Measurements from ENCODE around the gene LRMDA. TPM values are rescaled to one million over a fixed set of nuclear protein-coding genes. Genes with fewer than 3 reads are reported as not detected.

Gene LRMDA
- total RNA-seq, 2 experiments from 2014 or later = not detected

- H3K27me3 ChIP-seq (ENCODE audit: control insufficient read depth in 1 of 2, insufficient read depth in 2 of 2, low read length in 2 of 2) = no peaks in the 10 kb centered on the region
- Mint-ChIP-seq H3K27ac (no peak overlapping the region), H3K4me1 (ENCODE audit: low read depth) (no peaks in the 10 kb centered on the region), H3K36me3 (ENCODE audit: low read depth) (no peaks in the 10 kb centered on the region), H3K4me3 (no peak overlapping the region), H3K27me3 (no peaks in the 10 kb centered on the region), H3K9me3 (peaks cover 15% of the 10 kb centered on the region)
- no peaks in the 10 kb centered on the region for H3K36me3 ChIP-seq (ENCODE audit: insufficient read depth, low read length)
- DNase-seq (no peak), ATAC-seq (ENCODE audit: poor library complexity) (no peak)
- intact Hi-C loops (cut with DNase I, micrococcal nuclease) = no loop called here
- H3K9me3 ChIP-seq (ENCODE audit: control insufficient read depth in 1 of 2, insufficient read depth in 1 of 2, low read length in 2 of 2) = no peaks in the 10 kb centered on the region
- ChIA-PET CTCF (no interaction called here), POLR2A (no interaction called here)
- H3K4me3 ChIP-seq (ENCODE audit: low read length) = no peak overlapping the region
- H3K4me1 ChIP-seq (ENCODE audit: insufficient read depth, low read length) = no peaks in the 10 kb centered on the region
- H3K27ac ChIP-seq (ENCODE audit: low read depth in 1 of 2, low read length in 2 of 2) = no peak overlapping the region
- no peak for TF ChIP-seq CTCF (IDR thresholded peaks at IDR 0.05)
These were observed 1060.6 kb downstream of the LRMDA start for GRCh38 chr10:76492026-76492425.

GRCh38 chr10:76492678-76493472 lies 1061.5 kb downstream of the LRMDA start:
- no peak overlapping the region for H3K4me3 ChIP-seq (ENCODE audit: low read length)
- no peaks in the 10 kb centered on the region for H3K36me3 ChIP-seq (ENCODE audit: insufficient read depth, low read length)
- DNase-seq (no peak), ATAC-seq (ENCODE audit: poor library complexity) (no peak)
- no peak overlapping the region for H3K27ac ChIP-seq (ENCODE audit: low read depth in 1 of 2, low read length in 2 of 2)
- H3K27ac Mint-ChIP-seq = no peak overlapping the region
- TF ChIP-seq CTCF (IDR thresholded peaks at IDR 0.05) = no peak
- H3K27me3 Mint-ChIP-seq = no peaks in the 10 kb centered on the region
- no peaks in the 10 kb centered on the region for H3K27me3 ChIP-seq (ENCODE audit: control insufficient read depth in 1 of 2, insufficient read depth in 2 of 2, low read length in 2 of 2)
- H3K9me3 Mint-ChIP-seq = peaks cover 13% of the 10 kb centered on the region
- POLR2A ChIA-PET = no interaction called here
- intact Hi-C loops (cut with DNase I, micrococcal nuclease) = no loop called here
- H3K36me3 Mint-ChIP-seq (ENCODE audit: low read depth) = no peaks in the 10 kb centered on the region
- H3K4me1 Mint-ChIP-seq (ENCODE audit: low read depth) = no peaks in the 10 kb centered on the region
- H3K4me3 Mint-ChIP-seq = no peak overlapping the region
- no peaks in the 10 kb centered on the region for H3K4me1 ChIP-seq (ENCODE audit: insufficient read depth, low read length)
- H3K9me3 ChIP-seq (ENCODE audit: control insufficient read depth in 1 of 2, insufficient read depth in 1 of 2, low read length in 2 of 2) = no peaks in the 10 kb centered on the region
- CTCF ChIA-PET = no interaction called here

- Histone ChIP-seq H3K4me3 (ENCODE audit: low read length) (no peak overlapping the region), H3K27me3 (ENCODE audit: control insufficient read depth in 1 of 2, insufficient read depth in 2 of 2, low read length in 2 of 2) (no peaks in the 10 kb centered on the region), H3K27ac (ENCODE audit: low read depth in 1 of 2, low read length in 2 of 2) (no peak overlapping the region), H3K9me3 (ENCODE audit: control insufficient read depth in 1 of 2, insufficient read depth in 1 of 2, low read length in 2 of 2) (no peaks in the 10 kb centered on the region), H3K36me3 (ENCODE audit: insufficient read depth, low read length) (no peaks in the 10 kb centered on the region), H3K4me1 (ENCODE audit: insufficient read depth, low read length) (no peaks in the 10 kb centered on the region)
- H3K27ac Mint-ChIP-seq = no peak overlapping the region
- H3K4me3 Mint-ChIP-seq = no peak overlapping the region
- no peak for TF ChIP-seq CTCF (IDR thresholded peaks at IDR 0.05)
- no peaks in the 10 kb centered on the region for H3K36me3 Mint-ChIP-seq (ENCODE audit: low read depth)
- no peaks in the 10 kb centered on the region for H3K27me3 Mint-ChIP-seq
- DNase-seq = no peak
- intact Hi-C loops (cut with DNase I, micrococcal nuclease) = no loop called here
- peaks cover 2% of the 10 kb centered on the region for H3K9me3 Mint-ChIP-seq
- CTCF ChIA-PET = no interaction called here
- no peaks in the 10 kb centered on the region for H3K4me1 Mint-ChIP-seq (ENCODE audit: low read depth)
- POLR2A ChIA-PET = no interaction called here
- ATAC-seq (ENCODE audit: poor library complexity) = no peak
These were observed 1066.2 kb downstream of the LRMDA start for GRCh38 chr10:76497666-76498065.
